ENCODE measurements around the gene POLN. TPM values are rescaled to one million over a fixed set of nuclear protein-coding genes. Genes with fewer than 3 reads are reported as not detected.

The POLN gene
- total and polyA plus RNA-seq, 2 of the 4 experiments (the other 2 are of a cell fraction): 0.63 to 0.72 TPM

GRCh38 chr4:2044542-2045517, 197.1 kb downstream of the POLN start (continued):
- TF ChIP-seq SMC3 (IDR thresholded peaks at IDR 0.05; ENCODE audit: low read depth, low read length) (no peak), RAD21 (IDR thresholded peaks at IDR 0.05; ENCODE audit: low read length) (no peak)

GRCh38 chr4:2044119-2044485, 197.8 kb downstream of the POLN start:
- Histone ChIP-seq H2BK15ac (ENCODE audit: low read depth, low read length) (no peak overlapping the region), H3K4ac (ENCODE audit: low read depth, low read length) (no peak overlapping the region), H3K36me3 (ENCODE audit: control insufficient read depth, insufficient read depth, low read length) (peaks cover 2% of the 10 kb centered on the region; the same call in 1 of the 2 replicates), H3K79me1 (ENCODE audit: low read depth in 1 of 2, low read length in 2 of 2) (0 out of 4 replicates have a peak, but pooled peaks cover 0 to 7% of the 10 kb centered on the region in 2 experiments), H3K56ac (ENCODE audit: extremely low read depth, insufficient read depth, low read length) (no peak overlapping the region; the same call in 1 of the 2 replicates), H3K18ac (ENCODE audit: low read depth, low read length) (no peak overlapping the region), H2BK120ac (ENCODE audit: low read depth, low read length) (no peak overlapping the region), H3K9ac (ENCODE audit: low read depth, low read length) (no peak overlapping the region), H3K4me2 (ENCODE audit: low read depth, low read length) (no peak overlapping the region), H3K27ac (ENCODE audit: insufficient read depth, low read length) (no peak overlapping the region), H3K14ac (replicated peaks; ENCODE audit: low read depth, low read length) (no peak overlapping the region), H3K23ac (ENCODE audit: low read depth, low read length) (no peak overlapping the region), H4K5ac (ENCODE audit: low read depth, low read length) (no peak overlapping the region), H3K4me1 (ENCODE audit: control insufficient read depth, insufficient read depth, low read length) (no peaks in the 10 kb centered on the region; the same call in 1 of the 2 replicates), H2AFZ (replicated peaks; ENCODE audit: low read length, poor library complexity) (no peak overlapping the region), H4K8ac (ENCODE audit: low read depth in 2 of 2, low read length in 2 of 2) (no peak overlapping the region), H4K91ac (ENCODE audit: insufficient read depth, low read depth, low read length) (no peak overlapping the region), H4K20me1 (ENCODE audit: insufficient read depth, low read length) (no peaks in the 10 kb centered on the region), H2BK20ac (ENCODE audit: low read depth, low read length) (no peak overlapping the region), H3K27me3 (ENCODE audit: control insufficient read depth, insufficient read depth, low read length) (peaks cover 18% of the 10 kb centered on the region; the same call in 1 of the 2 replicates), H3K4me3 (ENCODE audit: insufficient read depth, low read depth, low read length) (no peak overlapping the region), H3K9me1 (ENCODE audit: insufficient read depth, low read length) (no peaks in the 10 kb centered on the region), H2AK9ac (replicated peaks; ENCODE audit: low read depth, low read length, poor library complexity) (no peak overlapping the region), H3K9me3 (ENCODE audit: control insufficient read depth, insufficient read depth, low read length) (no peaks in the 10 kb centered on the region; the same call in 1 of the 2 replicates), H2BK5ac (ENCODE audit: low read depth, low read length, poor library complexity, severe bottlenecking) (no peak overlapping the region), H2AK5ac (ENCODE audit: low read depth, low read length) (no peak overlapping the region)
- POLR2A ChIA-PET (ENCODE audit: unreplicated experiment): no interaction called here
- no peak for DNase-seq
- ATAC-seq (ENCODE audit: low read depth): no peak
- CTCF ChIA-PET: no interaction called here
- no CpG with 5 or more reads among the region's 6 CpGs for WGBS, 2 experiments (ENCODE audit: extremely low coverage in 2 of 2, insufficient read length in 1 of 2)
- BruUV-seq (replicated peaks): no TSS peak
- in situ Hi-C loops (cut with MboI; ENCODE audit: low sequenced_read_pairs) (no loop called here), intact Hi-C loops (cut with micrococcal nuclease) (no loop called here), dilution Hi-C loops (cut with HindIII; ENCODE audit: low sequenced_read_pairs, unreplicated experiment) (no loop called here)
- no peak for TF ChIP-seq RCOR1 (IDR thresholded peaks at IDR 0.05; ENCODE audit: insufficient replicate concordance, low read length)
- TF ChIP-seq POLR2A (IDR thresholded peaks at IDR 0.05; ENCODE audit: low read depth, low read length): no peak
- TF ChIP-seq ELK1 (IDR thresholded peaks at IDR 0.05; ENCODE audit: borderline replicate concordance, low read depth, low read length): no peak
- no peak for TF ChIP-seq RAD21 (IDR thresholded peaks at IDR 0.05; ENCODE audit: low read length)
- TF ChIP-seq RFX5 (IDR thresholded peaks at IDR 0.05; ENCODE audit: low read depth, low read length): no peak
- TF ChIP-seq NFE2L2 (IDR thresholded peaks at IDR 0.05; ENCODE audit: low read depth, low read length): no peak
- TF ChIP-seq MAZ (IDR thresholded peaks at IDR 0.05; ENCODE audit: borderline replicate concordance, low read depth, low read length): no peak
- TF ChIP-seq CHD1 (IDR thresholded peaks at IDR 0.05; ENCODE audit: low read depth, low read length): no peak
- TF ChIP-seq SMC3 (IDR thresholded peaks at IDR 0.05; ENCODE audit: low read depth, low read length): no peak
- TF ChIP-seq CEBPB (IDR thresholded peaks at IDR 0.05; ENCODE audit: low read depth, low read length): no peak
- TF ChIP-seq BHLHE40 (IDR thresholded peaks at IDR 0.05; ENCODE audit: low read depth, low read length): no peak
- no peak for TF ChIP-seq USF2 (IDR thresholded peaks at IDR 0.05; ENCODE audit: low read depth, low read length)

Measured in IMR-90 (cell line).